Prostate gland (tissue), 2 donors: ENCODE measurements around the gene THAP11. TPM values are rescaled to one million over a fixed set of nuclear protein-coding genes. Genes with fewer than 3 reads are reported as not detected.

Experiments
- DNase-seq: peaks from one replicate; pipeline ENCODE4 v3.0.0-alpha.2; 2019; ENCODE audit warnings: low spot score
- H3K27ac ChIP-seq, 2 donors: fragments of 200-600 bp; sonication (generic); 2 replicates each; pipeline ENCODE4 v1.5.1; 2017 to 2019
- H3K27me3 ChIP-seq: fragments of 200-600 bp; sonication (generic); replicated peaks from 2 replicates; pipeline ENCODE4 v1.5.1; 2019; ENCODE audit not compliant: insufficient read depth
- H3K36me3 ChIP-seq, 2 donors: fragments of 200-600 bp; sonication (generic); 1 replicate in 1 of 2; 2 replicates in 1 of 2; pipeline versions ENCODE4 v1.5.1 to v1.8.1; 2017 to 2019
- H3K4me1 ChIP-seq: fragments of 200-600 bp; sonication (generic); replicated peaks from 2 replicates; pipeline ENCODE4 v1.5.1; 2019
- H3K4me3 ChIP-seq, 2 donors: fragments of 200-600 bp; sonication (generic); 2 replicates each; pipeline ENCODE4 v1.5.1; 2017 to 2019
- H3K9me3 ChIP-seq: fragments of 200-600 bp; sonication (generic); 2 replicates; pipeline ENCODE4 v1.5.1; 2017
- POLR2A ChIP-seq: fragments of 450-650 bp; IDR thresholded peaks from one replicate; pipeline ENCODE4 v1.6.1; 2016; ENCODE audit warnings: antibody characterized with exemption, mild to moderate bottlenecking
- POLR2AphosphoS5 ChIP-seq: sonication (generic); formaldehyde crosslinking; IDR thresholded peaks from one replicate; pipeline ENCODE4 v1.6.1; 2017; ENCODE audit warnings: antibody characterized with exemption
- WGBS: methylation state at CpG from one replicate; pipeline ENCODE4 v1.1.5; 2018; 5-methylcytosine and 5-hydroxymethylcytosine counted together
- intact Hi-C: fragments of 100-400 bp; cut with DNase I; formaldehyde crosslinking; loops from one replicate; pipeline ENCODE4 v1.14.2; 2022
- total RNA-seq, 2 donors: library from RNA; depleted of rRNA; stranded (reverse); fragments of >200 nt; gene quantifications; one replicate each; pipeline ENCODE4 v1.1.0, GENCODE V29; 2016
- TF ChIP-seq, protein P1 (sequence below), 4 experiments: fragments of 200-600 bp in 2 of 4; fragments of 450-650 bp in 2 of 4; sonication (generic) in 2 of 4; IDR thresholded peaks; 1 replicate in 3 of 4; 2 replicates in 1 of 4; pipeline ENCODE4 v1.5.1; 2016 to 2019; ENCODE audit warnings: antibody characterized with exemption in 4 of 4, mild to moderate bottlenecking in 2 of 4, moderate library complexity in 2 of 4

Gene THAP11
- total RNA-seq, 2 donors from 2014 or later: 60.2 to 78.6 TPM

DNA sequence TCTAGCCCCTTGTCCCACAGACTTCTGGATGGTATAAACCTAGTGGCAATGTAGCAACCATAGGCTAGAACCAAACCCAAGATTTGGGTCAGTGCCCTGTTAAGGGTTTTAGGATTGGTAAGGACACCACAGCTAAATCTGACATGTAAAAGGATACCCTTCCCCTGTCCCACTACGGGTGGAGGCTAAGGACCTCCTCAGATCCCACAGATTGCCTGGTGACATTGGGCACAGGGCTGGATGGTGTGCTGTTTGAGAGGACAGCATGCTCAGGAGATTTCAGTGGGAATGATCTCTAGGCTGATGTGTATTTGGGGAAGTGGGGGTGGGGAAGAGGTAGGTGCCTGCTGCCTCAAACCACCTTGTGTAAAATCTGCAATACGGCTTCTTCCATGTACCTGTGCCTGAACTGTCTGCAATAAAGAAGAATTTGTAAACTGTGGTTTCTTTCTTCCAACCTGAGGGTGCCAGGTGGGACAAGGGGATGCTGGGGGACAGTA, 30.1 kb downstream of the THAP11 start:
- TF ChIP-seq, protein P1, sequence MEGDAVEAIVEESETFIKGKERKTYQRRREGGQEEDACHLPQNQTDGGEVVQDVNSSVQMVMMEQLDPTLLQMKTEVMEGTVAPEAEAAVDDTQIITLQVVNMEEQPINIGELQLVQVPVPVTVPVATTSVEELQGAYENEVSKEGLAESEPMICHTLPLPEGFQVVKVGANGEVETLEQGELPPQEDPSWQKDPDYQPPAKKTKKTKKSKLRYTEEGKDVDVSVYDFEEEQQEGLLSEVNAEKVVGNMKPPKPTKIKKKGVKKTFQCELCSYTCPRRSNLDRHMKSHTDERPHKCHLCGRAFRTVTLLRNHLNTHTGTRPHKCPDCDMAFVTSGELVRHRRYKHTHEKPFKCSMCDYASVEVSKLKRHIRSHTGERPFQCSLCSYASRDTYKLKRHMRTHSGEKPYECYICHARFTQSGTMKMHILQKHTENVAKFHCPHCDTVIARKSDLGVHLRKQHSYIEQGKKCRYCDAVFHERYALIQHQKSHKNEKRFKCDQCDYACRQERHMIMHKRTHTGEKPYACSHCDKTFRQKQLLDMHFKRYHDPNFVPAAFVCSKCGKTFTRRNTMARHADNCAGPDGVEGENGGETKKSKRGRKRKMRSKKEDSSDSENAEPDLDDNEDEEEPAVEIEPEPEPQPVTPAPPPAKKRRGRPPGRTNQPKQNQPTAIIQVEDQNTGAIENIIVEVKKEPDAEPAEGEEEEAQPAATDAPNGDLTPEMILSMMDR (IDR thresholded peaks at IDR 0.05): no peak
- TF ChIP-seq POLR2A (no peak), POLR2AphosphoS5 (no peak)
- Histone ChIP-seq H3K9me3 (no peaks in the 10 kb centered on the region), H3K27me3 (no peaks in the 10 kb centered on the region), H3K4me1 (peaks cover 13% of the 10 kb centered on the region), H3K27ac (peak overlapping the region; percentile 67 to 74), H3K36me3 (peaks cover 1 to 3% of the 10 kb centered on the region in 2 donors), H3K4me3 (peak overlapping the region in 1 of 2 donors; percentile 90)
- intact Hi-C loops: no loop called here
- no peak for DNase-seq
- WGBS: 50% methylated on average over 2 of the region's 2 CpGs

DNA sequence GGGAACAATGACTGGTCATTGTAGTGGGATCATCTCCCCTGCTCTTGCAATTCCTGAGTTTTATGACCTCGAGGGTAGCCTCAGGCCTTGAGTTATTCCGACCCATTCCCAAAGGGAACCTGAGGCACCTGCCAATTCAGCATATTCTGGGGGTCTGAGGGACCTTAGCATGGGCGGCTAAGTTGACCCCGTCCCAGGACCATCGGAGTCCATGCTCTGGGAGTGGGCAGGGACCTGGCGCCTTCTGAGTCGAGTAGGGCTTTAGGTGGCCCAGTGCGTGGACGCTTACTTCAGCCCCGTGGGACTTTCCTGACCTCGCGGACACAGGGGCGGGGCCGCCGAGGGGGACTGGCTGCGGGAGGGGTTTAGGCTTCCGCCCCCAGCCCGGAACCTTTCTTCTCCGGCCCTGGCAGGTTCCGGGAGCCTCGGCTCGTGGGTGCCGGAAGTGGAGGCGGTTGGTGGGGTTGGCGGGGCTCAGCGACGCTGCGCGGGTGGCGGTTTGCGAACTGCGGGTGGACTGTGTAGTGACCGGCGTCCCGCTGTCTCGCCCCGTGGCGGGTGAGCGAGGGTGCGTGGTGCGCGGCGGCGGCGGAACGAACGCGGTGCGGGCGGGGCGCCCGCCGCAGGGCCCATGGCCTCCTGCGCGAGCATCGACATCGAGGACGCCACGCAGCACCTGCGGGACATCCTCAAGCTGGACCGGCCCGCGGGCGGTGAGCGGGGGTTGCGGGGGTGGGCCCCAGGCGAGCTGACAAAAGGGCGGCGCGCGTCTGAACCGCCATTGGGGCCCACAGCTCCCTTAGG, 30.7 kb downstream of the THAP11 start, which contains the start of gene EDC4:
Gene EDC4, plus strand, starts transcription at position 422 of the 804 bp plus-strand sequence. Its CDS starts 210 bp downstream, at position 632.
- no peaks in the 10 kb centered on the region for H3K27me3 ChIP-seq
- peak; percentile 83 for TF ChIP-seq POLR2AphosphoS5
- TF ChIP-seq, protein P1 (IDR thresholded peaks at IDR 0.05): peak in 1 of 4 experiments; percentile 24
- TF ChIP-seq POLR2A: peak; percentile 19
- no peaks in the 10 kb centered on the region for H3K9me3 ChIP-seq
- H3K4me1 ChIP-seq: peaks cover 13% of the 10 kb centered on the region
- peak; percentile 48 for DNase-seq
- intact Hi-C loops: no loop called here
- peak within 1 kb of the TSS; percentile 87 to 90 for H3K4me3 ChIP-seq
- peaks cover 5% of the 10 kb centered on the region in 2 donors for H3K36me3 ChIP-seq
- H3K27ac ChIP-seq: peak within 1 kb of the TSS; percentile 67 to 74
- WGBS: 3% methylated on average over 46 of the region's 72 CpGs

DNA sequence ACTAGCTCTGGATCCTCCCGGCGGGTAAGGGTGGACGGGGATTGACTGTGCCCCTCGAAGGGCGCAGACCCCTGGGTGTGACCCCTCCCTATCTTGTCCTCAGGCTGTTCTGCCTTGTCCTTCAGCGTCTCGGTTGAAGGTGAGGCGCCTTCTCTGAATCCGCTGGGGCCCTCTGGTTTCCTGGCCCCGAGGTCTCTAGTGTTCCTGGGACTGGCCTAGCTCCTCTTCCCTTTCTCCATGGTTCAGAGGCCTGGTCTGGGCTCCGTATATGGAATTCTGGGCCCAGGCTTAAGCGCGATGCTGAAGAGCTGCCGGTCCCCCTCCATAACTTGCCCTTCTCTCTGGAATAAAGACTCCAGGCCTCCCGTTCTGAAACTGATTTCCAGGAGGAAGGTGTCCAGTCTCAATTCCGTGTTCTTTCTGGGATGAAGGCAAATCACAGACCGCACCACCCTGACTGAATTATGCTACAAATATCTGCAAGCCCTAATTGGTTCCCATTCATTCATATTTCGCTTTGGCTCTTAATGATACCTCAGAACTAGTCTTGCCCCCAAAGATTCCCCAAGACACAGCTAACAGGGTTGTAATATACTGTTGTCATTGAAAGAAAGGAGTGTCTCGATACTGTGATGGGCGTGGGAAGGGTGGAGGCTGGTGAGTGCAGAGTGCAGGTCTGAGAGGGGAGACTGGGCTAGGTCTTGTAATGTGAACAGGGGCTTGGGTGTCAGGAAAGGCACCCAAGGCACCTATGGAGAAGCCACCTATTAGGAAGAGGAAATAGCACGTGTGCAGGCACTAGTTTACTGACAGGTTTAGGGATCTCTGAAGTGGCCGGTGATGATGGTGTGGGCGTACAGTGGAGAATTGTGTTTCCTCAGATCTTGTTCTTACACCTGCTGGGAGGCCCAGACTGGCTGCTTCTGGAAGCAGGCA, 31.6 kb downstream of the THAP11 start:
- intact Hi-C loops: no loop called here
- WGBS: 11% methylated on average over 23 of the region's 23 CpGs
- Histone ChIP-seq H3K27me3 (no peaks in the 10 kb centered on the region), H3K27ac (peak overlapping the region; percentile 67 to 74), H3K9me3 (no peaks in the 10 kb centered on the region), H3K4me1 (peaks cover 13% of the 10 kb centered on the region), H3K36me3 (peaks cover 5 to 13% of the 10 kb centered on the region in 2 donors), H3K4me3 (peak overlapping the region; percentile 87 to 90)
- no peak for DNase-seq
- TF ChIP-seq POLR2A (no peak), POLR2AphosphoS5 (no peak)
- TF ChIP-seq, protein P1 (IDR thresholded peaks at IDR 0.05): no peak

DNA sequence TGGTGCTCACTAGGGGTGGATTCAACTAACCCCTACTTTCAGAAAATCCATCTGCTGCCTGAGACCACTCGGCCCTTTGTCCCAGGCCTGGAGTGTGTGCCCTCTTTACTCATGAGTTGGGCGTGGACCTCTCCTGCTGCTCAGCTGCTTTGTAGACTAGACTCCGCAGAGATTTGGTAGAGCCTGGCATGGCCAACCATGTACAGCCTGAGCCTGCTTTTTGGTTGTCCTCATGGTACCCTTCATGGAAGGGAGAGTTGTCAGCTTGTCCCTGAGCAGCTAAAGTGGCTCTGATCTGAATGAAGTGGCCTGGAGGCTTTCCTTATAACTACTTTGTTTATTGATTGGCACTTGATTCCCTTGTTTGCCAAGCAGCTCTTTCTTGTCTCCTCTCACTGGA, 32.3 kb downstream of the THAP11 start:
- TF ChIP-seq POLR2AphosphoS5 (no peak), POLR2A (no peak)
- TF ChIP-seq, protein P1 (IDR thresholded peaks at IDR 0.05): no peak
- Histone ChIP-seq H3K27me3 (no peaks in the 10 kb centered on the region), H3K27ac (no peak overlapping the region), H3K4me3 (peak overlapping the region in 1 of 2 donors; percentile 90), H3K36me3 (peaks cover 8 to 19% of the 10 kb centered on the region in 2 donors), H3K4me1 (peaks cover 13% of the 10 kb centered on the region), H3K9me3 (no peaks in the 10 kb centered on the region)
- intact Hi-C loops: no loop called here
- no peak for DNase-seq
- 53% methylated on average over 3 of the region's 3 CpGs for WGBS
